ENCODE data around the gene SYNGR4.
A peak's percentile ranks its signal among the peaks of the same experiment; 100 is the strongest.
"Not testable (repeated sequence)": the region's sequence is repeated elsewhere in the genome, so short reads cannot be mapped to it uniquely, and the experiment has no call there.

SYNGR4 gene

GRCh38 chr19:48363810-48364597 lies at the start of gene SYNGR4, which contains the start of gene TMEM143:
Gene SYNGR4 (plus strand): TSS chr19:48364367. CDS start chr19:48365843, 1,476 bp downstream.
Gene TMEM143 (minus strand): TSS chr19:48363940. CDS start chr19:48363920, 20 bp downstream.
- DNase-seq = peak; percentile 100

GRCh38 chr19:48315712-48316111 lies 48.5 kb upstream of the SYNGR4 start:
- DNase-seq = no peak

DNA sequence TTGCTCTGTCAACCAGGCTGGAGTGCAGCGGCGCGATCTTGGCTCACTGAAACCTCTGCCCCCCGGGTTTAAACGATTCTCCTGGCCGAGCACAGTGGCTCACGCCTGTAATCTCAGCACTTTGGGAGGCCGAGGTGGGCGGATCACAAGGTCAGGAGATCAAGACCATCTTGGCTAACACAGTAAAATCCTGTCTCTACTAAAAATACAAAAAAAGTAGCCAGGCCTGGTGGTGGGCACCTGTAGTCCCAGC lies 46.5 kb upstream of the SYNGR4 start:
- DNase-seq = not testable (repeated sequence)

DNA sequence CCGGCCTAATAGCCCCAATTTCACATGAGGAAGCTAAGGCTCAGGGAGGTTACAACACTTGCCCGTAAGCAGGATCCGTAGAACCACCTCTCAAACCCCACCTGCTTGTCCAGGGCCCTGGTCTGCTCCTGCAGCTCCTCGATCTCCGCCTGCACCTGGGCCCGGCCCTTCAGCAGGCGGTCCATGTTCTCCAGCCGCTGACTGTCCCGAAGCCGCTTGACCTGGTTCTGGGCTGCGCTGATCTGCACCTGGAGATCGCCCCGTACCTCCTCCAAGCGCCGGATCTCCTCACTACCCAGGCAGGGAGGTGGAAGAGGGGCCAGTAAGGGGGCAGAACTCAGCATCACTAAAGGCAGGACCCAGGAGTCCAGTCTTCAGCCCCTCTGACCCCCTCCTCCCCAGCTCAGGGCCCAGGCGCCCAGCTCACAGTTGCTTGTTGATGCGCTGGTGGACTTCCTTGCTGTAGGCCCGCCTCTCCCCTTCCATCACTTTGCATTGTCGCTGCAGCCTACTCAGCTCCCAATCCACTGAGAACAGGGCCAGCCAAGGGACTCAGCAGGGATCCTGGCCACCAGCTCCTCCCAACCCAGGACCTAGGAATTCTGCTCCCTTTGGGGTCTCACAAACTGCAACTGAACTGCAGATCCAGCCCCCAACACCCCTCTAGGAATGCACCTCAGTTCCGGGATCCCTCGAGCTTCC lies 45.7 kb upstream of the SYNGR4 start:
- DNase-seq = no peak

- peak; percentile 91 for DNase-seq
Measured at GRCh38 chr19:48319647-48320541, 44.3 kb upstream of the SYNGR4 start.

DNA sequence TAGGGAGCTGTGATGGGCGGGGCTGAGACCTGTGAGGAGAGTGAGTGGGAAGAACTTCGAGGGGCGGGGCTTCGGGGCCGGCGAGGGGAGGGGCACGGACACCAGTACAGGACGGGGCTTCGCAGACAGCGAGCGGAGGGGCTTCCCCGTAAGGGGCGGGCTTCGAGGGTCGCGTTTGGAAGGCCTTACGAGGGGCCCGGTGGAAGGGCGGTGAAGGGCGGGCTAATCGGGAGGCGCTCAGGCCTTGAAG lies 42.9 kb upstream of the SYNGR4 start:
- DNase-seq = peak; percentile 98

DNA sequence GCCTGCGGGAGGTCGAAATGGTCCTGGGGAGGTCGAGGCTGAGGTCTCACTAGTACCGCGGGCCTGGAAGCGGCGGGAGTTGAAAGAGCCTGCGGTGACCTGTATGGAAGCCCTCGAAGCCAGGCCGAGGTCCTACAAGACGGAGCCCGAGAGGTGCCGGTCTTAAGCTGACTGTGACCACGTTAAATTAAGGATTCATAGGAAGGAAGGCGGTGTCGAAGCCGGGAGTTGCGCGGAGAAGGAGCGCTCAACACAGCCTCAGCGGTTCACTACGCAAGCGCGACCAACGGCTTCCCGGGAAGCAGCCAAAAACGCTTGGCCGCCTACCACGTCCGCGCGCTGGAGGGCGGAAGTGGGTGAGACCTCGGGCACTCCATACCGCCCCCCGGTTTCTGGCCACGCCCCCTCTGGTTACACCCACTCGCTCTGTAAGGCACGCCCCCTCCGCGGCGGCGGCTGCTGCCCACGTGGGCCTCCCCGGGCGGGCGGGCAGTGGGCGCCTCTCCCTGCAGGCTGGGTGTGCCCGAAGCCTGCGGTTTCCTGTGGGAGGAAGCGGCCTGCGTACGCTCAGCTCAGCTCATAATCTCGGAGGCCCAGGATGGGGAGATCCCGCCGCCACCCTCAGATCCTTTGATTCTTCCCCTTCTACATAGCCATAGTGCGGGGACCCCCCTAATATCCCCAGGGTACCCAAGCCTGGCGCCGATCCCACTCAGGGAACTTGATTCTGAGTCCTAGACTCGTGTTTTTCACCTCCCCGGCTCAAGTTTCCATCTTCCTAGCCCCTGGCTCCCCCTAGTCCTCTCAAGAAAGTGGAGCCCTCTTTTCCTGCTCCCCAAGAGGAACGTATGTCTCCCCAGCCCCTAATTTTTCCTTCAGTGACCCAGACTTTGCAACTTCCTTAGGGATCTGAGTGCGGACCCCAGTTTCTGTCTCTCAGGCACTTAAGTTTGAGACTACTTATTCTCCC lies 42.3 kb upstream of the SYNGR4 start:
- peak; percentile 99 for DNase-seq

- DNase-seq = peak; percentile 38
Measured at GRCh38 chr19:48325265-48325910, 38.8 kb upstream of the SYNGR4 start, which contains the start of gene EMP3. Gene EMP3 (plus strand): TSS chr19:48325552. CDS start chr19:48326845, 1,293 bp downstream.

DNA sequence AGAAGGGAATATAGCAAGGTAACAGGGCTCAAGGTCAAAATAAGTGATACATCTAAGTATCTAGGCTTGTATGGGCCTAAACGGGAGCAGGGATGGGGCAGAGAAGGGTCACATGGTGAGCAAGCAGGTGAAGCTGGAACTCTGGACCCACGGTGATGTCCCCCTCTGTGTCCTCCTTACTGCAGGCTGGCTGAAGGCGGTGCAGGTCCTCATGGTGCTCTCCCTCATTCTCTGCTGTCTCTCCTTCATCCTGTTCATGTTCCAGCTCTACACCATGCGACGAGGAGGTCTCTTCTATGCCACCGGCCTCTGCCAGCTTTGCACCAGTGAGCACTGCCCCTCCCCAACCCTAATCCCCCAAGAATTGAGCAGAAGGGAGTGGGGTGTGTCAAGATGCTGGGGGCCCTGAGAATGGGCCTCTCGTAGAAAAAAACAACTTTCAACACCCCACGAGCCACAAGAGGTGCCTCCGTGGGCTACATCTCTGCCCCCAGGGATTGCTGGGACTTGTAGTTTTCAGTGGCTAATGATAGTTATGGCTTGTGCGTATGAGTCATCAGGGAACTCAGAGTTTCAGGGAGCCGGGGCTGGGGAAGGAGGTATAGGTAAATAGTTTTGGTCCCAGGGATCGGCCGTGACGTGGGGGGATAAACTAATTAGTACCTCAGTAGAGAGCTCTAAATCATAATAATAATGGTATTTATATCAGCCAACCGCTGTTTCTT lies 34.8 kb upstream of the SYNGR4 start:
- peak; percentile 56 for DNase-seq

- peak; percentile 98 for DNase-seq
Measured at GRCh38 chr19:48330012-48330681, 34.0 kb upstream of the SYNGR4 start.

- no peak for DNase-seq
Measured at GRCh38 chr19:48332351-48332661, 31.9 kb upstream of the SYNGR4 start.

- DNase-seq = peak; percentile 100
Measured at GRCh38 chr19:48332662-48333466, 31.3 kb upstream of the SYNGR4 start.

DNA sequence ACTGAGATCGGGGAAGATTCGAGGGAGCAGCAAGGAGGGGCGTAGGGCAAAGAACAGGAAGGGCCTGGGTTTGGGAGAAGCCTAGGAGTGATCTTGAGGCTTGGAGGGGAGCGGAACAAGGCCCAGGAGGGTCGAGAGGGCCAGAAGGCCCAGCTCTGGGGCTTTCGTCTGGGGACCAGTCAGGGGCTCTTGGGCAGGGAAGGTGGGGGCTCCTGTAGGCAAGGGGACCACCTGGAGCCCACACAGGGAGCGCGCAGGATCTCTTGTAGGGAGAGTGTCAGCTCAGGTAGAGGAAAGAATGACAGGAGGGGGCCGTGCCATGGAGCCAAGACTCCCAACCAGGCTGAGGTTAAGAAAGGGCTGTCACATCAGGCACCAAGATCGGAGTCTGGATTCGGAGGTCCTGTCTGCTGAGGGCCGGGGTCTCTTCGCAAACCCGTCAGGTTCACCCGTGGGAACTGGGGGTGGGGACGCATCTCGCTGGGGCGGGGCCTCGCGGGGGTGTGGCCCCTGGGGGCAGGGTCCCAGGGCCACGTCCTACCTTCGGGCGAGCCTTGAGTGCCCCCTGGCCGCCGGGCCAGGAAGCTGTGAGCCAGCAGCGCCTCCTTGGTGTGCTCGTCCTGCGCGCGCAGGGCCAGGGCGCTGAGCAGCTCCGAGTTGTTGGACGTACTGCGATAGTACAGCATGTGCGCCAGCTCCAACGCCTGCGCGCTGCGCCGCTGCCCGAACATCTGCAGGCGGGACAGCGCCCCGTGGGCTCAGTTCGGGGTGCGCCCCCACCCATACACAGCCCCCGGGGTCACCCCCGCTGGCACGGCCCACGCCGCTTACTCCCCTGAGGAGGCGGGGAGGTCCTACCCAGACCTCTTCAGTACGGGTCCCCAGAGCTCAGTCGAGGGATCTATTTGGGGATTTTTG lies 30.4 kb upstream of the SYNGR4 start:
- peak; percentile 98 for DNase-seq

DNA sequence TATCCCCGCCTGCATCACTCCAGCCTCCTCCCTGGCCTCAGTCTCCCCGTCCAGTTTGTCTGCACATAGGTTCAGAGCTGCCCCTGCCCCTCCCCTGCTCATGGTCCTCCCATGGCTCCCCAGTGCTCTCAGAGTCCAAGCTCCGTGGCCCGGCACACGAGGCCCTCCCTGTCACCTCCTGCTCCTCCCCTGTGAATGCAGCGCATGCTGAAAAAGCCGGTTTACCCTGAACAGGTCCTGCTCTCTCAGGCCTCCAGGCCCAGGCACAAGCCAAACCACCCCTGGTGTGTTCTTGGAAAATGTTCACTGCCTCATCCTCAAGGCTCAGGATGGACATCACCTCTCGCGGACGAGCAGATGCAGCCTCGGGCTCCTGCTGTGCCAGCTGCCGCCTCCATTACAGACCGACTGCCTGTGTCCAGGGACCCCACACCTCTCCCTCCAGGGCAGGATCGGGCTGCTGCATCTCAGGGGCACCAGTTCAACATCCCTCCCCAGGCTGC lies 25.9 kb upstream of the SYNGR4 start:
- DNase-seq = no peak

GRCh38 chr19:48338802-48339503 lies 25.2 kb upstream of the SYNGR4 start:
- no peak for DNase-seq

GRCh38 chr19:48340995-48341394 lies 23.2 kb upstream of the SYNGR4 start:
- DNase-seq = no peak

DNA sequence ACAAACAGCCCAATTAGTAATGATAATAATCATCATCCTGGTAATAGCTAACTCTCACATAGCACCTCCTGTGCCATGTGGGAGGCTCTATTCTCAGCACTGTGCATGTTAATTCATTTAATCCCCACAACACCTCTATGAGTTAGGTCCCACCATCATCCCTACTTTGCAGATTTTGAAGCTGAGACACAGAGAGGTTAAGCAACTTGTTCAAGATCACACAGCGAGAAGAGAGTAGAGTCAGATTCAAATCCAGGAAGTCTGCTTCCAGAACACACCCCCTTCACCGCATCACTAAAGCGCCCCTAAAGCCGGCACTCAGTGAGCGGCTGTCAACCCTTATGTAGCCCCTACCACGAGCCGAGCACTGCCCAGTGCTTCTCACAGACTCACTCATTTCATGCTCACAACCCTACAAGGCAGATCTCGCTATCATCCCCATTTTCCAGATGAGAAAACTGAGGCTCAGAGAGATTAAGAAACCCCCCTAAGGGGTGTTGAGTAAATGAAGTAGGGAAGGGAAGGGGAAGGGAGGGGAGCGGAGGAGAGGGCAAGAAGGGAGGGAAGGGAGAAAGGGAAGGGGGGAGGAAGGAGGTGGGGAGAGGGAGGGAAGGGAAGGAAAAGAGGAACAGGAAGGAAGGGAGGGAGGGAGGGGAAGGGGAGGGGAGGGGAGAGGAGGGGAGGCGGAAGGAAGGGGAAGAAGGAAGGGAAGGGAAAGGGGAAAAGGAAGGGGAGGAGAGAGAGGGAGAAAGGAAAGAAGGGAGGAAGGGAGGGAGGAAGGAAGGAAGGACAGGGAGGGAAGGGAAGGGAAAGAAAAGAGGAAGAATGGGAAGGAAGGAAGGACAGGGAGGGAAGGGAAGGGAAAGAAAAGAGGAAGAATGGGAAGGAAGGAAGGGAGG lies 22.4 kb upstream of the SYNGR4 start:
- DNase-seq = no peak

All from DMS53 (cell line).